HepG2 (cell line): ENCODE results near the gene STYXL2. TPM values are rescaled to one million over a fixed set of nuclear protein-coding genes. Genes with fewer than 3 reads are reported as not detected.

ENCODE experiments used
- ATAC-seq: fragments of 200-7000 bp; cut with Tn5 transposase; 3 replicates; pipeline ENCODE4 v1.9.1; 2020; ENCODE audit warnings: mild to moderate bottlenecking, moderate library complexity
- BruUV-seq: library from RNA; stranded (reverse); fragments of 400-500 nt; replicated peaks from 2 replicates; lab custom pipeline; 2021; lab: Mats Ljungman, UMichigan
- CTCF ChIA-PET: fragments of 300-600 bp; formaldehyde crosslinking; extraction: SDS; loops from one replicate; lab custom pipeline; 2021; ENCODE audit warnings: low total read pairs, inconsistent platforms, low intra/inter-chr PET ratio; lab: Yijun Ruan, JAX
- POLR2A ChIA-PET: fragments of 350-600 bp; sonication (Branson Sonifier 250); formaldehyde crosslinking; loops from one replicate; lab custom pipeline; 2020; ENCODE audit warnings: antibody characterized with exemption, inconsistent platforms; lab: Yijun Ruan, JAX
- DNase-seq: peaks from one replicate; pipeline ENCODE4 v3.0.0-alpha.2; 2015; ENCODE audit warnings: low spot score
- FAIRE-seq: peaks from 3 replicates; lab custom pipeline; 2011; peaks lifted over from hg19 to GRCh38; lab: Jason Lieb, UNC
- H2AFZ ChIP-seq: one replicate; pipeline ENCODE4 v1.6.1; 2011; ENCODE audit warnings: low read length, inconsistent platforms
- H3K27ac ChIP-seq: fragments of 300-600 bp; 3 replicates; pipeline ENCODE4 v1.8.0; 2011; ENCODE audit warnings: mixed run types, mild to moderate bottlenecking, mixed read lengths, low read length, inconsistent platforms; ENCODE audit not compliant: insufficient read depth; ENCODE audit errors: extremely low read length
- H3K27me3 ChIP-seq, 2 experiments: fragments of 200-600 bp in 1 of 2; 2 replicates in 1 of 2; 3 replicates in 1 of 2; pipeline versions ENCODE4 v1.6.0 to v1.8.0; 2011; ENCODE audit warnings: low read length in 2 of 2, mild to moderate bottlenecking in 2 of 2, moderate library complexity in 2 of 2, inconsistent platforms in 1 of 2; ENCODE audit not compliant: insufficient read depth in 2 of 2, control insufficient read depth in 1 of 2
- H3K36me3 ChIP-seq, 2 experiments: fragments of 200-600 bp in 1 of 2; replicated peaks in 1 of 2; 2 replicates in 1 of 2; 3 replicates in 1 of 2; pipeline versions ENCODE4 v1.5.1 to v1.8.0; 2011; ENCODE audit warnings: low read length in 2 of 2, inconsistent platforms in 1 of 2; ENCODE audit not compliant: insufficient read depth in 2 of 2, control insufficient read depth in 1 of 2
- H3K4me1 ChIP-seq: 2 replicates; pipeline ENCODE4 v1.5.1; 2012; ENCODE audit warnings: low read length, inconsistent platforms; ENCODE audit not compliant: insufficient read depth
- H3K4me2 ChIP-seq: 2 replicates; pipeline ENCODE4 v1.6.0; 2011; ENCODE audit warnings: low read depth, low read length, inconsistent platforms
- H3K4me3 ChIP-seq, 3 experiments: fragments of 200-600 bp in 1 of 3; sonication (generic), shearing (Covaris generic) in 1 of 3; replicated peaks in 1 of 3; 2 replicates each; pipeline ENCODE4 v1.5.1; 2011 to 2016; ENCODE audit warnings: low read length in 3 of 3, inconsistent platforms in 2 of 3, low read depth in 2 of 3, mild to moderate bottlenecking in 2 of 3, control low read depth in 1 of 3, mixed read lengths in 1 of 3; ENCODE audit not compliant: insufficient read depth in 1 of 3
- H3K79me2 ChIP-seq: one replicate; pipeline ENCODE4 v1.6.1; 2011; ENCODE audit warnings: low read length, inconsistent platforms; ENCODE audit not compliant: insufficient read depth
- H3K9ac ChIP-seq: 2 replicates; pipeline ENCODE4 v1.6.0; 2011; ENCODE audit warnings: mild to moderate bottlenecking, low read depth, low read length, inconsistent platforms; ENCODE audit not compliant: insufficient read depth
- H3K9me3 ChIP-seq: 2 replicates; pipeline ENCODE4 v1.5.1; 2012; ENCODE audit warnings: mild to moderate bottlenecking, low read length
- H4K20me1 ChIP-seq: 2 replicates; pipeline ENCODE4 v1.6.0; 2011; ENCODE audit warnings: inconsistent platforms, mild to moderate bottlenecking, low read length, moderate library complexity; ENCODE audit not compliant: insufficient read depth
- ARNT2 ChIP-seq: sonication (generic); formaldehyde crosslinking; IDR thresholded peaks from 2 replicates; pipeline ENCODE4 v1.8.0; 2022; ENCODE audit warnings: mild to moderate bottlenecking, low read depth, missing genetic modification reagents, moderate library complexity
- ASH2L ChIP-seq: fragments of 300-600, 200-600 bp; sonication (generic); IDR thresholded peaks from 2 replicates; pipeline ENCODE4 v1.7.0; 2017; ENCODE audit warnings: low read depth, mild to moderate bottlenecking, moderate library complexity, mixed read lengths, low read length; ENCODE audit not compliant: insufficient read length
- ETS1 ChIP-seq: sonication (generic); formaldehyde crosslinking; IDR thresholded peaks from 2 replicates; pipeline ENCODE4 v1.4.0; 2020; ENCODE audit warnings: missing genetic modification reagents
- ISX ChIP-seq: sonication (generic); formaldehyde crosslinking; conservative IDR thresholded peaks from 2 replicates; pipeline ENCODE4 v1.5.0; 2020; ENCODE audit warnings: missing genetic modification reagents
- REXO4 ChIP-seq: sonication (generic); formaldehyde crosslinking; IDR thresholded peaks from 2 replicates; pipeline ENCODE4 v1.8.0; 2022; ENCODE audit warnings: missing genetic modification reagents, mild to moderate bottlenecking, borderline replicate concordance
- RFX1 ChIP-seq: fragments of 450-650 bp; IDR thresholded peaks from 2 replicates; pipeline ENCODE4 v1.6.1; 2017
- TBL1XR1 ChIP-seq: fragments of 150-350 bp; IDR thresholded peaks from 2 replicates; pipeline ENCODE4 v1.6.1; 2014; ENCODE audit warnings: borderline replicate concordance, low read length; ENCODE audit not compliant: partially characterized antibody
- UBTF ChIP-seq: sonication (generic); formaldehyde crosslinking; IDR thresholded peaks from 2 replicates; pipeline ENCODE4 v1.4.0; 2020; ENCODE audit warnings: mild to moderate bottlenecking, missing genetic modification reagents
- ZBTB26 ChIP-seq: IDR thresholded peaks from 2 replicates; pipeline ENCODE4 v1.6.1; 2016; ENCODE audit warnings: missing compliant biosample characterization, missing genetic modification reagents, borderline replicate concordance
- ZBTB43 ChIP-seq: sonication (generic); formaldehyde crosslinking; conservative IDR thresholded peaks from 2 replicates; pipeline ENCODE4 v1.4.0; 2020; ENCODE audit warnings: missing genetic modification reagents
- ZNF160 ChIP-seq: sonication (generic); formaldehyde crosslinking; IDR thresholded peaks from 2 replicates; pipeline ENCODE4 v1.8.0; 2022; ENCODE audit warnings: mild to moderate bottlenecking, inconsistent platforms, missing genetic modification reagents
- ZNF234 ChIP-seq: sonication (generic); formaldehyde crosslinking; conservative IDR thresholded peaks from 2 replicates; pipeline ENCODE4 v1.5.1; 2020; ENCODE audit warnings: mild to moderate bottlenecking, missing genetic modification reagents
- ZNF235 ChIP-seq: sonication (generic); formaldehyde crosslinking; IDR thresholded peaks from 2 replicates; pipeline ENCODE4 v1.8.1; 2023; ENCODE audit warnings: mild to moderate bottlenecking, missing genetic modification reagents, borderline replicate concordance
- ZNF749 ChIP-seq: sonication (generic); formaldehyde crosslinking; IDR thresholded peaks from 2 replicates; pipeline ENCODE4 v1.8.0; 2022; ENCODE audit warnings: mild to moderate bottlenecking, missing genetic modification reagents, moderate library complexity, borderline replicate concordance
- ZNF850 ChIP-seq: sonication (generic); formaldehyde crosslinking; conservative IDR thresholded peaks from 2 replicates; pipeline ENCODE4 v1.9.0; 2021; ENCODE audit warnings: mild to moderate bottlenecking, missing genetic modification reagents
- WGBS: methylation state at CpG from one replicate; pipeline ENCODE4 v1.1.6; 2017; ENCODE audit warnings: low lambda C conversion rate; 5-methylcytosine and 5-hydroxymethylcytosine counted together
- in situ Hi-C: cut with HindIII; loops from 2 replicates; pipeline ENCODE4 v1.10.0; 2017; ENCODE audit warnings: low pct_unique_long_range_greater_than_20kb; ENCODE audit not compliant: extremely low pct_ligation_motif_present
- intact Hi-C: fragments of 100-400 bp; cut with micrococcal nuclease; formaldehyde crosslinking; loops from one replicate; pipeline ENCODE4 v1.10.0; 2022; ENCODE audit not compliant: unreplicated experiment
- polyA plus RNA-seq, 8 experiments: library from polyadenylated mRNA; depleted of rRNA in 3 of 8; stranded (reverse) in 7 of 8; unstranded in 1 of 8; fragments of >200 nt; fragmentation: Illumina TruSeq in 4 of 8; extraction: Trizol in 4 of 8; gene quantifications; 2 replicates each; pipeline versions ENCODE4 v1.2.1 to v1.2.3, GENCODE V29; 2011 to 2016; ENCODE audit warnings: low read depth in 4 of 8, missing spikeins in 1 of 8, mixed read lengths in 1 of 8; ENCODE audit not compliant: insufficient read depth in 1 of 8
- total RNA-seq, 5 experiments: library from RNA; depleted of rRNA; stranded (reverse); fragments of >200 nt; fragmentation: Illumina TruSeq; extraction: Trizol; gene quantifications; 2 replicates each; pipeline ENCODE4 v1.2.3, GENCODE V29; 2016; ENCODE audit warnings: low read depth in 1 of 5
- TF ChIP-seq, protein P1 (sequence below): IDR thresholded peaks from 2 replicates; pipeline ENCODE4 v1.6.1; 2018; ENCODE audit warnings: missing genetic modification reagents

STYXL2 gene
- total and polyA plus RNA-seq, 2 of the 13 experiments (the other 11 are each of a cell fraction or from before 2014, with no cell fraction given) = not detected

GRCh38 chr1:167116174-167116573 lies 22.3 kb downstream of the STYXL2 start (continued):
- TF ChIP-seq ZBTB43 (CRISPR knock-in tag) (no peak), ISX (no peak), ETS1 (no peak), ASH2L (no peak), ZNF749 (CRISPR knock-in tag) (no peak), ZBTB26 (CRISPR knock-in tag) (no peak), ZNF234 (CRISPR knock-in tag) (no peak), RFX1 (no peak), ZNF235 (no peak), ZNF160 (CRISPR knock-in tag) (no peak)

- WGBS = 17% methylated on average over 1 of the region's 9 CpGs
- POLR2A ChIA-PET = no interaction called here
- Histone ChIP-seq H3K4me2 (no peak overlapping the region), H3K36me3 (no peaks in the 10 kb centered on the region), H3K27ac (no peak overlapping the region), H3K4me1 (no peaks in the 10 kb centered on the region), H3K9ac (no peak overlapping the region), H3K79me2 (no peaks in the 10 kb centered on the region), H3K9me3 (no peaks in the 10 kb centered on the region), H3K4me3 (no peak overlapping the region), H4K20me1 (no peaks in the 10 kb centered on the region), H2AFZ (no peak overlapping the region), H3K27me3 (peaks cover 0 to 27% of the 10 kb centered on the region in 2 experiments; a peak in 3 of 5 replicates)
- FAIRE-seq (no peak), DNase-seq (no peak), ATAC-seq (no peak)
- in situ Hi-C loops = no loop called here
- intact Hi-C loops = no loop called here
- BruUV-seq = no TSS peak
- CTCF ChIA-PET = no interaction called here
- TF ChIP-seq TBL1XR1 (no peak), UBTF (CRISPR knock-in tag) (no peak), ARNT2 (no peak), REXO4 (CRISPR knock-in tag) (no peak), ZNF850 (CRISPR knock-in tag) (no peak)
- TF ChIP-seq, protein P1, sequence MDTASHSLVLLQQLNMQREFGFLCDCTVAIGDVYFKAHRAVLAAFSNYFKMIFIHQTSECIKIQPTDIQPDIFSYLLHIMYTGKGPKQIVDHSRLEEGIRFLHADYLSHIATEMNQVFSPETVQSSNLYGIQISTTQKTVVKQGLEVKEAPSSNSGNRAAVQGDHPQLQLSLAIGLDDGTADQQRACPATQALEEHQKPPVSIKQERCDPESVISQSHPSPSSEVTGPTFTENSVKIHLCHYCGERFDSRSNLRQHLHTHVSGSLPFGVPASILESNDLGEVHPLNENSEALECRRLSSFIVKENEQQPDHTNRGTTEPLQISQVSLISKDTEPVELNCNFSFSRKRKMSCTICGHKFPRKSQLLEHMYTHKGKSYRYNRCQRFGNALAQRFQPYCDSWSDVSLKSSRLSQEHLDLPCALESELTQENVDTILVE (CRISPR knock-in tag) = no peak
These were observed 23.4 kb downstream of the STYXL2 start for GRCh38 chr1:167117225-167117624.
